ENCODE results near the gene NSUN5.
"Not testable (repeated sequence)": the region's sequence is repeated elsewhere in the genome, so short reads cannot be mapped to it uniquely, and the experiment has no call there.

NSUN5 gene

DNA sequence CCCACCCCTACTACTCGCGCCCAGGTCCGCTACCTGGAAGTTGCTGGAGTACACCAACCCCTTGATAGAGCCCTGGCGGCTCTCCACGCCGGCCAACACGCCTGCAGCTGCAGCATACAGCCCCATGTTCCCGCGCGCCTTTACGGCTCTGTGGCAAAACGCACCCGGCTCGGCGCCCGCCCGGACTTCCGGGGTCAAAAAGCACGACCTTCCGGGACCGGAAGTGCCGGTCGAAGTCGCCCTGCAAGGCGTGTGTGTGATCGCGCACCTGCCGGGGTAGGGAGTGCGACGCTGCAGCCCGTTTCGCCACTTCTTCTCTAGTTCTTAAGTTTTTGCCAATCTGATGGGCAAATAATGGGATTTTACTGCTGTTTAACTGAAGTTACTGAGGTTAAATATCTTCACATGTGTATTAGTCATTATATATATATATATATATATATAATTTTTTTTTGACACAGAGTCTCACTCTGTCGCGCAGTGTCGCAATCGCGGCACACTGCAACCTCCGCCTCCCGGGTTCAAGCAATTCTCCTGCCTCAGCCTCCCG lies at the start of gene NSUN5:
NSUN5 (minus strand) TSS at position 162 of the 550 bp plus-strand sequence; CDS start at position 126, 36 bp downstream.
- peak; percentile 66 to 76 for DNase-seq (ENCODE audit: low read depth in 2 of 2)

- DNase-seq (ENCODE audit: low read depth in 2 of 2), result no peak
These were observed 47.5 kb upstream of the NSUN5 start for GRCh38 chr7:73356159-73356558.

GRCh38 chr7:73354821-73355220 lies 46.2 kb upstream of the NSUN5 start:
- no peak for DNase-seq (ENCODE audit: low read depth in 2 of 2)

- DNase-seq (ENCODE audit: low read depth in 2 of 2), result no peak
These were observed 45.6 kb upstream of the NSUN5 start for GRCh38 chr7:73354196-73354595.

DNA sequence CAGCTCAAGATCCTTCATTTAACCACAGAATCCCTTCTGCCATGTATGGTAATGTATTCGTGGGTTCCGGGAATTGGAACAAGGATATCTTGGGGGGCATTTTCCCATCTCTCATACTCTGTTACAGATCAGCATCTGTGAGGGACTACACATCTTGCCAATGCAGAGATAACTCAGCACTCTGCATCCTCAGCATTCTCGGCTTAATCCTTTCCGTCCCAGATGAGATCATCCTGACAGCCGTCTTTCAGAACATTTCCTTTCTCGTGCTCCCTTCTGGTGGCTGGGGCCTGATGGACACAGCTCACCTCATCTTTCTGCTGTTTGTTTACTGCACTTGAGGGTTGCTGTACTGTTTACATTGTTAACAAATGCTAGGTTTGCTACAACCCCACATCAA lies 44.6 kb upstream of the NSUN5 start:
- no peak for DNase-seq (ENCODE audit: low read depth in 2 of 2)

GRCh38 chr7:73352784-73353183 lies 44.2 kb upstream of the NSUN5 start:
- DNase-seq (ENCODE audit: low read depth in 2 of 2), result no peak

DNA sequence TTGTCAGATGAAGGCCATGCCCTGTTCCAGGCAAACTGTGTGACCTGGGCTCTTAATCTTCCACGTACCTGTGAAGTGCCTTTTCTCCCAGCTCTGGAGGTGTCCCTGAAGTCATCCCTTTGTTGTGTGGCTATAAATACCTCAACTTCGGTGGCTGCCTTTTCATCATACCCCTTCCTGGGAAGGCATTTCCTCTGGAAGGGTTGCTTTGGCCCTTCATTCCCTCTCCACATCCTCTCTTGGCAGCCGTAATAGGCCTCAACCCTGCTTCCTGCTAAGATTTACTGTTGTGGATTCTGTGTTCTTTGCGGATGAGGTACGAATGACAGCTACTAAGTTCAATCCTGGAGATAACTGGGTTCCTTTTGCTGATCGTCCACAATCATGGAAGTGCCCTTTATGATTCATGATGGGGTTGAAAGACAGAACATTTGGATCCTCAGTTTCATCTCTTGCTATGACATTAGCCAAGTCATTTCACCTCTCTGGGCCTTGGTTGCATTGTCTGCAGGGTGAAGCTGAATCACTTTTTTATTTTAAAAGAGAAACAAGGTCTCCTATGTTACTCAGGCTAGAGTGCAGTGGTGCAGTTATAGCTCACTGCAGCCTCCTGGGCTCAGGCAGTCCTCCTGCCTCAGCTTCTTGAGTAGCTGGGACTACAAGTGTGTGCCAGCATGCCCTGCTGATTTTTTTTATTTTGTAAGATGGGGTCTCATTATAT lies 43.0 kb upstream of the NSUN5 start:
- DNase-seq (ENCODE audit: low read depth in 2 of 2), result no peak

- no peak for DNase-seq (ENCODE audit: low read depth in 2 of 2)
These were observed 41.9 kb upstream of the NSUN5 start for GRCh38 chr7:73350306-73351068.

GRCh38 chr7:73349763-73350162 lies 41.1 kb upstream of the NSUN5 start:
- no peak for DNase-seq (ENCODE audit: low read depth in 2 of 2)

DNA sequence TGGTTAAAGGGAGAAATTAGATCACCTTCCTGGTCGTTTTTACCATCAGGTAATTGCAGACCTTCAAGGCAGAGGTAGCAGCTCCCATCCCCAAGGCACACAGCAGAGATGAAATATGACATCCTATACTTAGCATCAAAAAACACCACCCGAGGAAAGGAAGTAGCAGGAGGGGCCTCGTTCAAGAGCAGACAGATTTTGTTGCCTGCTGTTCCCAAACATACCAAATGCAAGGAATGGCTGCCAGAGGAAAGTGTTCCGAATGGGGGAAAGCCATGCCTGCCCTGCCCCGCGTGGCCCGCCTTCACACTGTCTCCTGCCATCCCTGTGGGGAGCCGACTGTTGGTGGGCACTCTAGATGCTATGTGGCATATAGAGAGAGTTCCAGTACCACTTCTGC lies 37.3 kb upstream of the NSUN5 start:
- no peak for DNase-seq (ENCODE audit: low read depth in 2 of 2)

DNA sequence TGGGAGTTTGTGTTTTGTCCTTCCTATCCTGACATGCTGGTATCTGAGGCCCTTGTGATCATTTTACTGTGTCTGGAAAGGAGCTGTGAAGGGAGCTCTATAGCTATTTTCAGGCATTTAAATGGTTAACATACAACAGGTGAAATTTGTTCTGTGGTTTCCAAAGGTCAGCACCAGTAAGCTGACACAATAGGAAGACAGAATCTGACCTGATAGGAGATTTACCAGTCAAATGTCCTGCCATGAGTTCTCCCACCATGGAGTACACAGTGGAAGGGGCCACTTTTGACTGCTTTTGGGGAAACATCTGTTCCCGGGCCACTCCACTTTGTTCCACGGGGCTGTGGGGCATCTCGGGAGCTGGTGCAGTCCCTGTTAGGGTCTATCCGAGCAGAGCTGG lies 36.9 kb upstream of the NSUN5 start:
- no peak for DNase-seq (ENCODE audit: low read depth in 2 of 2)

DNA sequence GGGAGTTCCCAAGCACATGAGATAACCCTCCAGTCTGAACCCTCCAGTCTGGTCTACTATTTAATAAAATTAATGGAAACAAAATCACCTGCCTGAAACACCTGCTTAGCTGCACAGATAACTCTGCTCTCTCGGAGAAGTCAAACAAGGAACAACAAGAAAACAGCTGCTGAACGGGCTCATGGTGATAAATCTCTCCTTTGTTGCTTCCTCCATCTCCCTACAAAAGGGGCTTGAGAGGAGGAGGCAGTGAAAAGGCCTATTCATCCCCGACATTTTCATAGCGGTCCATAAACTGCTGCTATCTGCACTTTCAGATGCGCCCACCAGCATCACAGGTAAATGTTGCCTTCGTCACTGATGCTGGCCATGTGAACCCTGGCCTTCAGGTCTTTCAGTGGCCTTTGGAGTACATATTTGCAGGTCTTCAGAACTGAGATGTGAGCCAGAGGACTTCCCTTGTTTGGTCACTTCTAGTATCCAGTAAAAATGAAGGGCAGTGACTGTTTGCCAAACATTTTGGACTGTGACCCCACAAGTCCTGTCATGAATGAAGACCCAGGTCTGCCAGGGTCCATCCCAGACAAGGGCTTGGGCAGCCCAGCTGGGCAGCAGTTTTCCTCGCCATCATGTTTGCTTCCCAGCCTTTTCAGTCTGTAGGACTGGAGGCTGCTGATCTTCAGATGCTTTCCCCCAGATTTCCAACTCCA lies 35.2 kb upstream of the NSUN5 start:
- DNase-seq (ENCODE audit: low read depth in 2 of 2), result no peak

- no peak for DNase-seq (ENCODE audit: low read depth in 2 of 2)
These were observed 34.0 kb upstream of the NSUN5 start for GRCh38 chr7:73342645-73343044.

- no peak for DNase-seq (ENCODE audit: low read depth in 2 of 2)
These were observed 33.3 kb upstream of the NSUN5 start for GRCh38 chr7:73341877-73342276.

DNA sequence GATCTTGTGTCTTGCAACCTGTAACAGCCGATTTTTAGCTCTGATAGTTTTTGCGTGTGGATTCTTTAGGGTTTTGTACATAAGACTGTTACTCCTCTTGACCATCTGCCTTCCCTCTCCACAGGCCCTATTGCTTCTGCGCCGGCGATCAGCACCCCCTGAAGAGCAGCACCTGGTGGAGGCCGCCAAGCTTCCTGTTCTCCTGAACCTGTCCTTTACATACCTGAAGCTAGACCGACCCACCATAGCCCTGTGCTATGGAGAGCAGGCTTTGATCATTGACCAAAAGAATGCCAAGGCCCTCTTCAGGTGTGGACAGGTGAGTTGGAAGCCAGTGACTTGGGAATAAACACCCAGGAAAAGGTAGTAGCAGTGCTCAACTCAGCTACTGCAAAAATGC lies 31.9 kb upstream of the NSUN5 start:
- no peak for DNase-seq (ENCODE audit: low read depth in 2 of 2)

- no peak for DNase-seq (ENCODE audit: low read depth in 2 of 2)
These were observed 29.7 kb upstream of the NSUN5 start for GRCh38 chr7:73338321-73338720.

- DNase-seq (ENCODE audit: low read depth in 2 of 2), result no peak
These were observed 23.8 kb upstream of the NSUN5 start for GRCh38 chr7:73332447-73332846.

GRCh38 chr7:73330772-73331171 lies 22.1 kb upstream of the NSUN5 start:
- no peak for DNase-seq (ENCODE audit: low read depth in 2 of 2)

DNA sequence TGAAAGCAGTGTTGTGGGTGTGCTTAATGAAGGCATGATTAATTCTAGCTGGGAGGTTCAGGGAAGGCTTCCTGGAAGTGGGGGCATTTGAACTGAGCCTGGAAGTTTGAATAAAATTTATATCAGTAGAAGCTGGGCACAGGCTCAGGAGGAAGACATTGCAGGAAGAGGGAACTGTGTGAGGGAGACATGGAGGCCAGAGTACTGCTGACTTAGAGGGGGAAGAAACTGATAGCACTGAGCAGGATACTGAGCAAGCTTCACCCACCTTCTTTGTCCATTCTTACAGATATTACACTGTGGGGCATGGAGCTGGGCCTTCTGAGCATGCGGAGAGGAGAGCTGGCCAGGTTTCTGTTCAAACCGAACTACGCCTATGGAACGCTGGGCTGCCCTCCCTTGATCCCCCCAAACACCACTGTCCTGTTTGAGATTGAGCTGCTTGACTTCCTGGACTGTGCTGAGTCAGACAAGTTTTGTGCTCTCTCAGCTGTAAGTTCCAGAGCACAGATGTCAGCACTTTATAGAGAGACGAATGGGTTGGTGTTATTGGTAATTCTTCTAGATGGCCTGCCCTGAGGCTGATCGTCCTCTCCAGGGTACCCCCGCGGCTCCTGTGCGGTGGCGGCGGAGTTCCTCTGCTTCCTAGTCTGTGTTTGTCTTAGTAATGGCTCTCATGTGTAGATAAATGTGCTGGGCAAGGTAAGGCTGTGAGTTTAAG lies 21.4 kb upstream of the NSUN5 start:
- no peak for DNase-seq (ENCODE audit: low read depth in 2 of 2)

DNA sequence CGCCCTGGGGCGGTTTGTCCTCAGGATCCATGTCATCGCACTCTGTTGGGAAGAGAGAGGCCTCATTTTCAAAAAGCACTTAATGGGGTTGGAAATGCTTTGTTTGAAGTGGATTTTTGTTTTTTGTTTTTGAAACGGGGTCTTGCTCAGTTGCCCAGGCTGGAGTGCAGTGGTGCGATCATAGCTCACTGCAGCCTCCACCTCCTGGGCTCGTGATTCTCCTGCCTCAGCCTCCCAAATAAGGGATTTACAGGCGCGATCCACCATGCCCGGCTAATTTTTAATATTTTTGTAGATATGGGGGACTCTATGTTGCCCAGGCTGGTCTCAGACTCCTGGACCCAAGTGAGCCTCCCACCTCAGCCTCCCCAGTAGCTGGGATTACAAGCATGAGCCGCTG lies 20.1 kb upstream of the NSUN5 start:
- no peak for DNase-seq (ENCODE audit: low read depth in 2 of 2)

- not testable (repeated sequence) for DNase-seq (ENCODE audit: low read depth in 2 of 2)
These were observed 19.3 kb upstream of the NSUN5 start, which contains the start of the genes FKBP6 and TRIM50 for GRCh38 chr7:73327922-73328321. TSS of gene FKBP6 (plus strand) at chr7:73328161. CDS start at chr7:73328429, 268 bp downstream. TSS of gene TRIM50 (minus strand) at chr7:73328082. CDS start at chr7:73324787, 3,295 bp downstream.

All from stimulated activated CD8-positive, alpha-beta memory T cell treated with anti-CD3 and anti-CD28 coated beads, Interleukin-7, amount 100 ng/mL, for 1 hour (primary cell).